KMS-11 (cell line): ENCODE results near the gene KATNA1.
"Not testable (repeated sequence)": the region's sequence is repeated elsewhere in the genome, so short reads cannot be mapped to it uniquely, and the experiment has no call there.

Experiments used
- H2AFZ ChIP-seq: fragments of 200-600 bp; sonication (generic); 2 replicates; pipeline ENCODE4 v1.6.1; 2016; ENCODE audit warnings: antibody characterized with exemption, mixed run types, low read depth
- H3K27ac ChIP-seq: fragments of 200-600 bp; sonication (generic); 2 replicates; pipeline ENCODE4 v1.6.1; 2016; ENCODE audit warnings: mild to moderate bottlenecking, mixed run types
- H3K27me3 ChIP-seq: fragments of 200-600 bp; sonication (generic); 2 replicates; pipeline ENCODE4 v1.6.1; 2017; ENCODE audit warnings: mild to moderate bottlenecking, low read depth, mixed run types, moderate library complexity; ENCODE audit not compliant: insufficient read depth
- H3K36me3 ChIP-seq: fragments of 200-600 bp; sonication (generic); 2 replicates; pipeline ENCODE4 v1.6.1; 2017; ENCODE audit warnings: mild to moderate bottlenecking, mixed run types; ENCODE audit not compliant: insufficient read depth
- H3K4me1 ChIP-seq: fragments of 200-600 bp; sonication (generic); 2 replicates; pipeline ENCODE4 v1.6.1; 2016; ENCODE audit warnings: mild to moderate bottlenecking, low read depth, mixed run types; ENCODE audit not compliant: poor library complexity, severe bottlenecking
- H3K4me2 ChIP-seq: fragments of 200-600 bp; sonication (generic); 2 replicates; pipeline ENCODE4 v1.7.0; 2016; ENCODE audit warnings: mild to moderate bottlenecking, mixed run types
- H3K4me3 ChIP-seq: fragments of 200-600 bp; sonication (generic); IDR thresholded peaks from 2 replicates; pipeline ENCODE4 v1.6.1; 2017; ENCODE audit warnings: low read depth, low read length, mixed read lengths; ENCODE audit not compliant: insufficient read depth
- H3K79me2 ChIP-seq: fragments of 200-600 bp; sonication (generic); 2 replicates; pipeline ENCODE4 v1.6.1; 2016; ENCODE audit warnings: low read depth, mixed run types; ENCODE audit not compliant: insufficient read depth
- H3K9ac ChIP-seq: fragments of 200-600 bp; sonication (generic); 2 replicates; pipeline ENCODE4 v1.6.1; 2016; ENCODE audit warnings: mild to moderate bottlenecking, mixed run types
- H4K20me1 ChIP-seq: fragments of 200-600 bp; sonication (generic); 2 replicates; pipeline ENCODE4 v1.6.1; 2016; ENCODE audit warnings: mild to moderate bottlenecking, mixed run types; ENCODE audit not compliant: insufficient read depth
- TF ChIP-seq, protein P1 (sequence below): fragments of 200-600 bp; sonication (generic); conservative IDR thresholded peaks from 2 replicates; pipeline ENCODE4 v1.6.1; 2017; ENCODE audit warnings: low read depth, mild to moderate bottlenecking, antibody characterized with exemption, low read length, moderate library complexity, mixed read lengths

Gene KATNA1

GRCh38 chr6:149680503-149680902 is 32.0 kb upstream of the KATNA1 start:
- Histone ChIP-seq H3K79me2 (no peaks in the 10 kb centered on the region), H3K9ac (no peak overlapping the region), H2AFZ (no peak overlapping the region), H4K20me1 (no peaks in the 10 kb centered on the region), H3K36me3 (peaks cover 8% of the 10 kb centered on the region; the same call in 1 of the 2 replicates), H3K27me3 (no peaks in the 10 kb centered on the region), H3K4me1 (no peaks in the 10 kb centered on the region), H3K27ac (no peak overlapping the region), H3K4me3 (no peak overlapping the region), H3K4me2 (no peak overlapping the region)
- TF ChIP-seq, protein P1, sequence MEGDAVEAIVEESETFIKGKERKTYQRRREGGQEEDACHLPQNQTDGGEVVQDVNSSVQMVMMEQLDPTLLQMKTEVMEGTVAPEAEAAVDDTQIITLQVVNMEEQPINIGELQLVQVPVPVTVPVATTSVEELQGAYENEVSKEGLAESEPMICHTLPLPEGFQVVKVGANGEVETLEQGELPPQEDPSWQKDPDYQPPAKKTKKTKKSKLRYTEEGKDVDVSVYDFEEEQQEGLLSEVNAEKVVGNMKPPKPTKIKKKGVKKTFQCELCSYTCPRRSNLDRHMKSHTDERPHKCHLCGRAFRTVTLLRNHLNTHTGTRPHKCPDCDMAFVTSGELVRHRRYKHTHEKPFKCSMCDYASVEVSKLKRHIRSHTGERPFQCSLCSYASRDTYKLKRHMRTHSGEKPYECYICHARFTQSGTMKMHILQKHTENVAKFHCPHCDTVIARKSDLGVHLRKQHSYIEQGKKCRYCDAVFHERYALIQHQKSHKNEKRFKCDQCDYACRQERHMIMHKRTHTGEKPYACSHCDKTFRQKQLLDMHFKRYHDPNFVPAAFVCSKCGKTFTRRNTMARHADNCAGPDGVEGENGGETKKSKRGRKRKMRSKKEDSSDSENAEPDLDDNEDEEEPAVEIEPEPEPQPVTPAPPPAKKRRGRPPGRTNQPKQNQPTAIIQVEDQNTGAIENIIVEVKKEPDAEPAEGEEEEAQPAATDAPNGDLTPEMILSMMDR = no peak

DNA sequence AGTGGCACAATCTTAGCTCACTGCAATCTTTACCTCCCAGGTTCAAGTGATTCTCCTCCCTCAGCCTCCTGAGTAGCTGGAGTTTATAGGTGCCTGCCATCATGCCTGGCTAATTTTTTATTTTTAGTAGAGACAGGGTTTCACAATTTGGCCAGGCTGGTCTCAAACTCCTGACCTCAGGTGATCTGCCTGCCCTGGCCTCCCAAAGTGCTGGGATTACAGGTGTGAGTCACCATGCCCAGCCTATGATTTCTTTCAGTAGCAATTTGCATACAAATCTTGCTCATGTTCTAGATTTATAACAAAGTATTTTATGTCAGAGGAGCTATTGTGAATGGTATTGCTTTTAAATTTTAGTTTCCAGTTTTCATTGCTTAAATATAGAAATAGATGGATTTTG is 23.8 kb upstream of the KATNA1 start:
- H3K9ac ChIP-seq, H3K27ac ChIP-seq, H3K36me3 ChIP-seq, H3K4me2 ChIP-seq, H2AFZ ChIP-seq, H3K4me1 ChIP-seq, H3K79me2 ChIP-seq, H4K20me1 ChIP-seq, H3K4me3 ChIP-seq, H3K27me3 ChIP-seq: not testable (repeated sequence)

- H3K79me2 ChIP-seq = no peaks in the 10 kb centered on the region
- H3K4me3 ChIP-seq = no peak overlapping the region
- no peaks in the 10 kb centered on the region for H3K27me3 ChIP-seq
- TF ChIP-seq, protein P1 = no peak
- no peak overlapping the region for H3K27ac ChIP-seq
- H3K4me2 ChIP-seq = no peak overlapping the region
- H2AFZ ChIP-seq = no peak overlapping the region
- H3K4me1 ChIP-seq = no peaks in the 10 kb centered on the region
- no peaks in the 10 kb centered on the region for H4K20me1 ChIP-seq
- no peak overlapping the region for H3K9ac ChIP-seq
- H3K36me3 ChIP-seq = no peaks in the 10 kb centered on the region
These were observed 11.5 kb upstream of the KATNA1 start for GRCh38 chr6:149660028-149660427.

DNA sequence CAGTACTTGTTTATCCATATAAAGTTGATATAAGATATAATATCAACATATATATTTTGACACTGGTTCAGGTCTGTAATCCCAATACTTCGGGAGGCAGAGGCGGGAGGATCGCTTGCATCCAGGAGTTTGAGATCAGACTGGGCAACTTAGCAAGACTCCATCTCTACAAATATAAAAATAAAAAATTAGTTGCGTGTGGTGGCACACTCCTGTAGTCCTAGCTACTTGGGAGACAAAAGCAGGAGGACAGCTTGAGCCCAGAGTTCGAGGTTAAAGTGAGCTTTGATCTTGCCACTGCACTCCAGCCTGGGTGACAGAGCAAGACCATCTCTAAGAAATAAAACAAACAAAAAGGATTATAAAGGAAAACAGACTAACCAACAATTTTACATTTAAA is 8.9 kb upstream of the KATNA1 start:
- Histone ChIP-seq H3K9ac (no peak overlapping the region), H3K27me3 (no peaks in the 10 kb centered on the region), H3K27ac (no peak overlapping the region), H2AFZ (no peak overlapping the region), H3K4me1 (no peaks in the 10 kb centered on the region), H4K20me1 (no peaks in the 10 kb centered on the region), H3K4me2 (no peak overlapping the region), H3K36me3 (no peaks in the 10 kb centered on the region), H3K4me3 (no peak overlapping the region), H3K79me2 (no peaks in the 10 kb centered on the region)
- TF ChIP-seq, protein P1 = no peak

DNA sequence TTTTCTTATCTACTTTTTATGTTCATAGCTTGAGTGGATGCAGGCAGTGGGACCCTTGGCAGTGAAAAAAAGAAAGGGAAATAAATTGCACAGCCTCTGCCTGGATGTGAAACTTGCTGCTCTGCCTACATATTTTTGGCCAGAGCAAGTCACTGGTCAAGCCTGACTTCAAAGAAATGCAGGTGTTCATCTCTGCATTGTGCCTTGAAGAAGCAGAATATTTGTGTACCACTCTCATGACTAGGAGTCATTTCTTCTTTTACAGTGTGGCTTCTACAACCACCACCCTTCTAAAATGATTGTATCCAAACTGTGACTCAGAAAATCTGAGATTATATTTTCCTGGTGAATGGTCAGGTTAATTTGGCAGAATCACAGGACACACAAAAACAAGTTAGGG is 2.5 kb upstream of the KATNA1 start:
- Histone ChIP-seq H3K27ac (no peak overlapping the region), H3K4me2 (no peak overlapping the region), H3K79me2 (peaks cover 18% of the 10 kb centered on the region; the same call in 1 of the 2 replicates), H4K20me1 (no peaks in the 10 kb centered on the region), H2AFZ (no peak overlapping the region), H3K4me1 (peaks cover 24% of the 10 kb centered on the region), H3K4me3 (no peak overlapping the region), H3K27me3 (no peaks in the 10 kb centered on the region), H3K36me3 (no peaks in the 10 kb centered on the region), H3K9ac (no peak overlapping the region)
- TF ChIP-seq, protein P1 = no peak
